Measurements from ENCODE around the gene EPHB2. TPM values are rescaled to one million over a fixed set of nuclear protein-coding genes. Genes with fewer than 3 reads are reported as not detected.

EPHB2 gene
- total RNA-seq, 1 experiment from 2014 or later, result 0.79 TPM

GRCh38 chr1:22852144-22852655, 141.6 kb downstream of the EPHB2 start:
- no peak for DNase-seq (ENCODE audit: unreplicated experiment)
- peaks cover 14% of the 10 kb centered on the region for H3K27me3 Mint-ChIP-seq (ENCODE audit: insufficient read depth, unreplicated experiment)
- ChIA-PET CTCF (interaction anchor here (1.0 to 2.6 kb wide), 2 partner anchors 10 to 147 kb away, joined by 8 read pairs; no protein-coding TSS in a partner anchor), POLR2A (no interaction called here)
- H3K9me3 Mint-ChIP-seq (ENCODE audit: unreplicated experiment), result no peaks in the 10 kb centered on the region
- no peak overlapping the region for H3K27ac Mint-ChIP-seq (ENCODE audit: low read depth, unreplicated experiment)
- TF ChIP-seq, protein P1, sequence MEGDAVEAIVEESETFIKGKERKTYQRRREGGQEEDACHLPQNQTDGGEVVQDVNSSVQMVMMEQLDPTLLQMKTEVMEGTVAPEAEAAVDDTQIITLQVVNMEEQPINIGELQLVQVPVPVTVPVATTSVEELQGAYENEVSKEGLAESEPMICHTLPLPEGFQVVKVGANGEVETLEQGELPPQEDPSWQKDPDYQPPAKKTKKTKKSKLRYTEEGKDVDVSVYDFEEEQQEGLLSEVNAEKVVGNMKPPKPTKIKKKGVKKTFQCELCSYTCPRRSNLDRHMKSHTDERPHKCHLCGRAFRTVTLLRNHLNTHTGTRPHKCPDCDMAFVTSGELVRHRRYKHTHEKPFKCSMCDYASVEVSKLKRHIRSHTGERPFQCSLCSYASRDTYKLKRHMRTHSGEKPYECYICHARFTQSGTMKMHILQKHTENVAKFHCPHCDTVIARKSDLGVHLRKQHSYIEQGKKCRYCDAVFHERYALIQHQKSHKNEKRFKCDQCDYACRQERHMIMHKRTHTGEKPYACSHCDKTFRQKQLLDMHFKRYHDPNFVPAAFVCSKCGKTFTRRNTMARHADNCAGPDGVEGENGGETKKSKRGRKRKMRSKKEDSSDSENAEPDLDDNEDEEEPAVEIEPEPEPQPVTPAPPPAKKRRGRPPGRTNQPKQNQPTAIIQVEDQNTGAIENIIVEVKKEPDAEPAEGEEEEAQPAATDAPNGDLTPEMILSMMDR (IDR thresholded peaks at IDR 0.05; ENCODE audit: unreplicated experiment), result no peak
- H3K4me3 Mint-ChIP-seq (ENCODE audit: unreplicated experiment), result no peak overlapping the region
- peaks cover 6% of the 10 kb centered on the region for H3K4me1 Mint-ChIP-seq (ENCODE audit: insufficient read depth, unreplicated experiment)
- intact Hi-C loops (cut with micrococcal nuclease), result no loop called here
- H3K36me3 Mint-ChIP-seq (ENCODE audit: insufficient read depth, unreplicated experiment), result no peaks in the 10 kb centered on the region
- no TSS peak for BruUV-seq (replicated peaks)

DNA sequence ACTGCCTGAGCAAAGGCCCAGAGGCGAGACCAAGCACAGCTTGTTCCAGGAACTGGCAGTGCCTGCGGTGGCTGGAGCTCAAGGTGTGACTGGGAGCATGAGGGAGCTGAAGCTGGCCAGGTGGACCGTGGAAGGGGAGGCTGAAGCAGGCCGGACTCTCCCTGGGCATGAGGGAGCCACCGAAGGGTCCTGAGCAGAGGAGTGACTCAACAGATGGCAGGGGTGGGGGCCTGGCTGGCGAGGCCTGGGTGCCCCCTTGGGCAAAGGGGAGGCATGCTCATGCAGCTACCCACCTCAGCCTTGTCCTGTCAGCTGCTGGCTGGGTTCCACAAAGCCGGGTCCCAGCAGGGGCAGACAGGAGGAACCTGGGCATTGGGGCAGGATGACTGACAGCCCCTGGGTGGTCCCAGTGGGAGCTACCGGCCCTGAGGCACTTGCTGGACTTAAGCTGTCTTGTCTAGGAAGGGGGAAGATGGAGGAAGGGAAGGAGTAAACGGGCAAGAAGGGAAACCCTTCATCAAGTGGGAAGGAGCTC, 143.1 kb downstream of the EPHB2 start:
- peaks cover 14% of the 10 kb centered on the region for H3K27me3 Mint-ChIP-seq (ENCODE audit: insufficient read depth, unreplicated experiment)
- peaks cover 6% of the 10 kb centered on the region for H3K4me1 Mint-ChIP-seq (ENCODE audit: insufficient read depth, unreplicated experiment)
- TF ChIP-seq, protein P1 (IDR thresholded peaks at IDR 0.05; ENCODE audit: unreplicated experiment), result no peak
- H3K9me3 Mint-ChIP-seq (ENCODE audit: unreplicated experiment), result no peaks in the 10 kb centered on the region
- intact Hi-C loops (cut with micrococcal nuclease), result no loop called here
- no peak overlapping the region for H3K27ac Mint-ChIP-seq (ENCODE audit: low read depth, unreplicated experiment)
- H3K36me3 Mint-ChIP-seq (ENCODE audit: insufficient read depth, unreplicated experiment), result no peaks in the 10 kb centered on the region
- no peak overlapping the region for H3K4me3 Mint-ChIP-seq (ENCODE audit: unreplicated experiment)
- DNase-seq (ENCODE audit: unreplicated experiment), result no peak
- POLR2A ChIA-PET, result no interaction called here
- CTCF ChIA-PET, result interaction anchor here (0.6 kb wide), 1 partner anchor 11 kb away, joined by 3 read pairs; no protein-coding TSS in a partner anchor
- no TSS peak for BruUV-seq (replicated peaks)

DNA sequence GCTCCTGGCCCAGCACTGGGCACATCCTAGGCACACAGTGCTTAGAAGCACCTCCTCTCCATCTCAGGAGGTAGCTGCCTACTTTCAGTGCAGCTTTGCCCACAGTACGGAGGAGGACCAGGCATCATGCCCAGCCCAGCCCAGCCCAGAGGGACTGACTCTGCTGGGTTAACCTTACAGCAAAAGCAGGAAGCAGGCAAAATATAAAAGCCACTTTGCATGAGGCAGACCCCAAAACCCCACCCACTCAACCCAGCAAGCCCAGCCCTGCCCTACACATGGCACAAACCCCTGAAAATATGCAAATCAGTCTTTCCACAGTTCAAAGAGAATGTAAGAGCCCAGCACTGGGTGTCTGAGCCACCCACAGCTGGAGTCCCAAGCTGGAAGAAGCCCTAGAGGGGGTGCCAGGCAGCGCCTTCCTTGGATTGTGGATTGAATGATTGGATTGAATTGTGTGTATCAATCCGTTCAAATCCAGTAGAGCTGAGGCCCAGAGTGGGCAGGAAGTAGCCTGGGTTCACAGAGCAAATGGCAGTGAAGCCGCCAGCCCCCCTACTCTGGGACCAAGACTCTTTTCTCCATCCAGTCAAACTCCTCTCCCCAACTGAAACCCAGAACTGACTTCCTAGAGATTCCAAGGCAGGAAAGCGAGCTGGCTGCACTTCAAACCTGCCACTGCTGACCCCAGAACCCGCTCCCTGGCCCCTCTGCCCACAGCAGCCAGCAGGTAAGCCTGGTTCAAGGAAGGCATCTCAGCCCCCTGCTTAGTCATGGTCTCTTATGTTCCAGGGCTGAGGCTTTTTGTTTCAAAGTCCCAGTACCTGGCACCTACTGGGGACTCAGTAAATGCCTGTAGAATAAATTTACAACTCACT, 144.3 kb downstream of the EPHB2 start:
- Mint-ChIP-seq H3K27ac (ENCODE audit: low read depth, unreplicated experiment) (no peak overlapping the region), H3K9me3 (ENCODE audit: unreplicated experiment) (no peaks in the 10 kb centered on the region), H3K27me3 (ENCODE audit: insufficient read depth, unreplicated experiment) (peaks cover 14% of the 10 kb centered on the region), H3K4me1 (ENCODE audit: insufficient read depth, unreplicated experiment) (peaks cover 6% of the 10 kb centered on the region), H3K4me3 (ENCODE audit: unreplicated experiment) (no peak overlapping the region), H3K36me3 (ENCODE audit: insufficient read depth, unreplicated experiment) (no peaks in the 10 kb centered on the region)
- DNase-seq (ENCODE audit: unreplicated experiment), result no peak
- CTCF ChIA-PET, result interaction anchor here (0.7 kb wide), 1 partner anchor 171 kb away, joined by 3 read pairs; no protein-coding TSS in a partner anchor
- intact Hi-C loops (cut with micrococcal nuclease), result no loop called here
- BruUV-seq (replicated peaks), result no TSS peak
- TF ChIP-seq, protein P1 (IDR thresholded peaks at IDR 0.05; ENCODE audit: unreplicated experiment), result no peak
- POLR2A ChIA-PET, result no interaction called here

All from MCF 10A (cell line).